ENCODE results near the gene SMYD5. TPM values are rescaled to one million over a fixed set of nuclear protein-coding genes. Genes with fewer than 3 reads are reported as not detected.
"Not testable (repeated sequence)": the region's sequence is repeated elsewhere in the genome, so short reads cannot be mapped to it uniquely, and the experiment has no call there.

Gene SMYD5
- polyA plus RNA-seq, 1 experiment = 19.5 TPM

DNA sequence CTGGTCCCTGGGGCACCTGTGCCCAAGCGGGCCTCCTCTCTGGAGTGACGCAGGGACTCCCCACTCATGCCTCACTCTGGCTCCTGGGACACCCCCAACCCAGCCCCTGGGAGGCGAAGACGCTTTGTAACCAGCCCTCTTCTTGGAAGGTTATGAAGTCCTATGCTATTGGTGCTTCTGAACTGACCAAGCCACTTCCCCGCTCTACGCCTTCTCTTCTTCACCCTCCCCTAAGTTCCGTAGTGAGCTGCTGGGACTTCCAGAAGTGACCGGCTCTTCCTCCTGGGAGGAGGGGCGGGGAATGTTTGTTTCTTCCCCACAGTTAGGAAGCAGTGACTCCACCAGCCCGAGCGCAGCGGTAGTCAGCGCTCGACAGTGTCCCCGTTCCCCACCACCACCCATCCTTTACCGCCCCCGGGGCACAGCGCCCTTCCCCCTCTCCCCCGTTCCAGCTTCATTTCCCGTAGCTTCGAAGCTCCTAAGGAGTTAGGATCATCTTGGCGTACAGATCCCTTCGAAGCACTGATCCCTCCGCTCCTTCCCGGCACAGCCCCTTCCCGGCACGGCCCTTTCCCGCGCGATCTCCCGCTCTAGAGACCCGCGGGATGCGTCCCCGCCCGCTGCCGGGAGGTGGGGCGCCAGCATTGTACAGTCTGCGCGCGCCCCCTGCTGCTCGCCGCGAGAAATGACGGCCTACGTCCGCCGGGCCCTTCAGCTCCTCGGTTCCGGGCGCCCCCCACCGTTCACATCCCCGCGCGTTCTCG, 37.0 kb upstream of the SMYD5 start:
- no peaks in the 10 kb centered on the region for H3K36me3 ChIP-seq (ENCODE audit: control insufficient read depth, insufficient read depth, low read length)
- peaks cover 12% of the 10 kb centered on the region for H3K27me3 ChIP-seq (ENCODE audit: control insufficient read depth, insufficient read depth, low read length)
- POLR2A ChIA-PET = interaction anchor here (0.5 to 1.3 kb wide), 3 partner anchors 56 to 1239 kb away, joined by 3 to 4 read pairs (median 3); partner anchors contain the start of gene PRADC1
- CTCF ChIA-PET = interaction anchor here (0.6 to 8.5 kb wide), 58 partner anchors 8 to 1717 kb away, joined by 3 to 144 read pairs (median 5); partner anchors contain the start of genes CCT7, NOTO, SFXN5 and SPR
- no peak for DNase-seq (ENCODE audit: low read depth)
- H3K4me3 ChIP-seq (ENCODE audit: low read depth, low read length) = peak overlapping the region; percentile 78
- TF ChIP-seq, protein P1, sequence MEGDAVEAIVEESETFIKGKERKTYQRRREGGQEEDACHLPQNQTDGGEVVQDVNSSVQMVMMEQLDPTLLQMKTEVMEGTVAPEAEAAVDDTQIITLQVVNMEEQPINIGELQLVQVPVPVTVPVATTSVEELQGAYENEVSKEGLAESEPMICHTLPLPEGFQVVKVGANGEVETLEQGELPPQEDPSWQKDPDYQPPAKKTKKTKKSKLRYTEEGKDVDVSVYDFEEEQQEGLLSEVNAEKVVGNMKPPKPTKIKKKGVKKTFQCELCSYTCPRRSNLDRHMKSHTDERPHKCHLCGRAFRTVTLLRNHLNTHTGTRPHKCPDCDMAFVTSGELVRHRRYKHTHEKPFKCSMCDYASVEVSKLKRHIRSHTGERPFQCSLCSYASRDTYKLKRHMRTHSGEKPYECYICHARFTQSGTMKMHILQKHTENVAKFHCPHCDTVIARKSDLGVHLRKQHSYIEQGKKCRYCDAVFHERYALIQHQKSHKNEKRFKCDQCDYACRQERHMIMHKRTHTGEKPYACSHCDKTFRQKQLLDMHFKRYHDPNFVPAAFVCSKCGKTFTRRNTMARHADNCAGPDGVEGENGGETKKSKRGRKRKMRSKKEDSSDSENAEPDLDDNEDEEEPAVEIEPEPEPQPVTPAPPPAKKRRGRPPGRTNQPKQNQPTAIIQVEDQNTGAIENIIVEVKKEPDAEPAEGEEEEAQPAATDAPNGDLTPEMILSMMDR (IDR thresholded peaks at IDR 0.05; ENCODE audit: insufficient read depth, low read depth, low read length) = peak; percentile 99

DNA sequence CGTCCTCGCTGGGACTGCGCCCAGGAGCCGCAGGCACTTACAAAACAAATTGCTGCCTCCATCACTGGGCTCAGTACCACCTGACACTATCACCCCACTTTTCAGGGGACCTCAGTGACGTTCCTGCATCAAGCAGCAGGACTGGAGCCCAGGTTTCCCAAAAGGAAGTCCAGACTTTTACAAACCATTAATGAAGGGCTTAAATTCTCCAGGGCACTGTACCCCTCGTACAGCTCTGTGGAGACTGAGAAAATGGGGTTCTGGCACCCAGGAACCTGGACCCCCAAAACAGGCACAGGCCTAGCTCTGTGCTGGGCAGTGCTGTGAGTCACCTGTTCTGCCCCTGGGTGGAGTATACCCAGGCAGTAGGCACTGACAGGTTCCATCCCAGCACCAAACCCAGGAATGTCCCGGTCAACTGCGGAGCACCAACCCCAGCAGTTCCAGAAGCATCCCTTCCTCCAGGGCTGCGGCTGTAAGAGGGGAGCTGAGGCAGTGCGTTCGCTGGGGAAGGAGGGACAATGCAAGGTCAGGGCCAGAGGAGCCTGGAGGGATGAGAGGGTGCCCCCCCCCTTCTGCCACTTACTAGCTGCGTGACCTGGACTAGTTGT, 36.3 kb upstream of the SMYD5 start:
- TF ChIP-seq, protein P1 (IDR thresholded peaks at IDR 0.05; ENCODE audit: insufficient read depth, low read depth, low read length) = no peak
- Histone ChIP-seq H3K36me3 (ENCODE audit: control insufficient read depth, insufficient read depth, low read length) (no peaks in the 10 kb centered on the region), H3K27me3 (ENCODE audit: control insufficient read depth, insufficient read depth, low read length) (peaks cover 9% of the 10 kb centered on the region), H3K4me3 (ENCODE audit: low read depth, low read length) (no peak overlapping the region)
- ChIA-PET POLR2A (interaction anchor here (0.5 to 1.3 kb wide), 3 partner anchors 56 to 1240 kb away, joined by 3 to 4 read pairs (median 3); partner anchors contain the start of gene PRADC1), CTCF (interaction anchor here (0.6 to 8.5 kb wide), 54 partner anchors 9 to 1717 kb away, joined by 3 to 144 read pairs (median 6); partner anchors contain the start of genes NOTO, SFXN5 and SPR)
- DNase-seq (ENCODE audit: low read depth) = no peak

DNA sequence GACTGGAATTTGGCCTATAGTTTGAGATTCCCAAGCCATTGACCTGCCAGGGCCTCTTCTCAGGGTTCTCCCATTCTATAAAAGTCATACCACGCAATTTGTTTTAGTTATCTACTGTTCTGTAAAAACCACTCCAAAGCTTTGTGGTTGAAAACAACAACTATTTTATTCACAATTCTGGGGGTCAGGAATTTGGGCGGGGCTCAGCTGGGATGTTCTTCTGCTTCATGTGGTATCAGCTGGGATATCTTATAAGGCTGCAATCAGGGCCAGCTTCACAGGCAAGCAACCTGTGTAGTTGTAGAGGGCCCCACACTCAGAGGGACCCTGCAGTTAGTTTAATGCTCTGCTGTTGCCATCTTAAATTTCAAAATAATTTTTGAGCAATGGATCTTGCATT, 28.1 kb upstream of the SMYD5 start:
- CTCF ChIA-PET = interaction anchor here (1.1 to 4.4 kb wide), 2 partner anchors 8 to 10 kb away, joined by 5 to 35 read pairs; no protein-coding TSS in a partner anchor
- DNase-seq (ENCODE audit: low read depth) = no peak
- POLR2A ChIA-PET = no interaction called here
- Histone ChIP-seq H3K4me3 (ENCODE audit: low read depth, low read length) (no peak overlapping the region), H3K27me3 (ENCODE audit: control insufficient read depth, insufficient read depth, low read length) (peaks cover 32% of the 10 kb centered on the region), H3K36me3 (ENCODE audit: control insufficient read depth, insufficient read depth, low read length) (no peaks in the 10 kb centered on the region)
- TF ChIP-seq, protein P1 (IDR thresholded peaks at IDR 0.05; ENCODE audit: insufficient read depth, low read depth, low read length) = no peak

DNA sequence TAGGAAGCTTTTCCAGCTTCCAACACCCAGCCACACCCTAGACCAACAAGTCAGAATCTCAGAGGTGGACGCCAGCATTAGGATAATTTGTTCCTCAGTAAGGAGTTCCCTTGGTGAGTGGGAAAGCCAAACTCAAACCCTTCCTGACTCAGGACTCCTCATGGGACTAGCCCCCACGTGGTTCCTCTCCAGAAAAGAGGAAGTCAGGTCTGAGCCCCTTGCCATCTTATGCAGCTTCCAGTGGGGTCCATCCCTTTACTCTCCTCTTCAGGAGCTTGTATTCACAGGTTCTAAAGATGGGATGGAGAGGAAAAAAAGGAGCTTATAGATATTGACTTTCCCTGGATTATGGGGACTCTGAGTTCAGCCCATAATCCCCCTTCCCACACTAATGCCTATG, 26.5 kb upstream of the SMYD5 start:
- POLR2A ChIA-PET = no interaction called here
- no peaks in the 10 kb centered on the region for H3K36me3 ChIP-seq (ENCODE audit: control insufficient read depth, insufficient read depth, low read length)
- TF ChIP-seq, protein P1 (IDR thresholded peaks at IDR 0.05; ENCODE audit: insufficient read depth, low read depth, low read length) = no peak
- H3K4me3 ChIP-seq (ENCODE audit: low read depth, low read length) = no peak overlapping the region
- DNase-seq (ENCODE audit: low read depth) = no peak
- CTCF ChIA-PET = interaction anchor here (0.9 to 4.4 kb wide), 3 partner anchors 10 to 31 kb away, joined by 3 to 35 read pairs (median 5); no protein-coding TSS in a partner anchor
- peaks cover 32% of the 10 kb centered on the region for H3K27me3 ChIP-seq (ENCODE audit: control insufficient read depth, insufficient read depth, low read length)

DNA sequence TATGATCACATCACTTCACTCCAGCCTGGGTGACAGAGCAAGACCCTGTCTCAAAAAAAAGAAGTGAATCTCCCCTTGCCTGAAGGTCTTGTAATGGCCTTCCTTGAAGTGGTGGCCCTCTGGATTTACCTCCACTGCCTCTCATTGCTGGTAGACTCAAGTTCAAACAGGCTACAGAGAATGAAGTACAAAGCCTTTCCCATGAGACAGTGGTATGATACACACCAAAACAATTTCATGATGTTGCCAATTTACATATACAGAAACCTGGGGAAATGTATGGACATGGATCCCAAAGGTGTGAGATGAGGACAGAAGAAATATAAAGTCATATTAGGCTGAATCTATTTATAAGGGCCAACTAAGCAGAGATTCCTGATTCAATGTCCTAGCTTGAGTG, 16.5 kb upstream of the SMYD5 start:
- CTCF ChIA-PET = no interaction called here
- TF ChIP-seq, protein P1 (IDR thresholded peaks at IDR 0.05; ENCODE audit: insufficient read depth, low read depth, low read length) = no peak
- no peaks in the 10 kb centered on the region for H3K36me3 ChIP-seq (ENCODE audit: control insufficient read depth, insufficient read depth, low read length)
- POLR2A ChIA-PET = no interaction called here
- H3K27me3 ChIP-seq (ENCODE audit: control insufficient read depth, insufficient read depth, low read length) = peaks cover 16% of the 10 kb centered on the region
- H3K4me3 ChIP-seq (ENCODE audit: low read depth, low read length) = no peak overlapping the region
- no peak for DNase-seq (ENCODE audit: low read depth)

DNA sequence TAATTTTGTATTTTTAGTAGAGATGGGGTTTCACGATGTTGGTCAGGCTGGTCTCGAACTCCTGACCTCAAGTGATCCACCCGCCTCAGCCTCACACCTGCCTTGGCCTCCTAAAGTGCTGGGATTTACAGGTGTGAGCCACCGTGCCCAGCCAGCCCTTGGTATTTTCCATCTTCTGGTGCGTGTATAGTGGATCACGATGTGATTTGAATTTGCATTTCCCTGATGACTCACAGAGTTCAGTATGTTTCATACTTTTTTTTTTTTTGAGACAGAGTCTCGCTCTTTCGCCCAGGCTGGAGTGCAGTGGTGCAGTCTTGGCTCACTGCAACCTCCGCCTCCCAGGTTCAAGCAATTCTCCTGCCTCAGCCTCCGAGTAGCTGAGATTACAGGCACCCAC, 13.8 kb upstream of the SMYD5 start:
- DNase-seq (ENCODE audit: low read depth); H3K4me3 ChIP-seq (ENCODE audit: low read depth, low read length); POLR2A ChIA-PET; H3K36me3 ChIP-seq (ENCODE audit: control insufficient read depth, insufficient read depth, low read length): not testable (repeated sequence)
- CTCF ChIA-PET = interaction anchor here (4.5 kb wide), 1 partner anchor 12 kb away, joined by 16 read pairs; no protein-coding TSS in a partner anchor
- peaks cover 29% of the 10 kb centered on the region for H3K27me3 ChIP-seq (ENCODE audit: control insufficient read depth, insufficient read depth, low read length)

Data from BJ (cell line).